ENCODE results near the gene ACAD10. TPM values are rescaled to one million over a fixed set of nuclear protein-coding genes. Genes with fewer than 3 reads are reported as not detected.

The ACAD10 gene
- total and polyA plus RNA-seq, 10 of the 15 experiments (the other 5 are each of a cell fraction or from before 2014, with no cell fraction given) = 2.9 to 21.9 (median 17.5) TPM

DNA sequence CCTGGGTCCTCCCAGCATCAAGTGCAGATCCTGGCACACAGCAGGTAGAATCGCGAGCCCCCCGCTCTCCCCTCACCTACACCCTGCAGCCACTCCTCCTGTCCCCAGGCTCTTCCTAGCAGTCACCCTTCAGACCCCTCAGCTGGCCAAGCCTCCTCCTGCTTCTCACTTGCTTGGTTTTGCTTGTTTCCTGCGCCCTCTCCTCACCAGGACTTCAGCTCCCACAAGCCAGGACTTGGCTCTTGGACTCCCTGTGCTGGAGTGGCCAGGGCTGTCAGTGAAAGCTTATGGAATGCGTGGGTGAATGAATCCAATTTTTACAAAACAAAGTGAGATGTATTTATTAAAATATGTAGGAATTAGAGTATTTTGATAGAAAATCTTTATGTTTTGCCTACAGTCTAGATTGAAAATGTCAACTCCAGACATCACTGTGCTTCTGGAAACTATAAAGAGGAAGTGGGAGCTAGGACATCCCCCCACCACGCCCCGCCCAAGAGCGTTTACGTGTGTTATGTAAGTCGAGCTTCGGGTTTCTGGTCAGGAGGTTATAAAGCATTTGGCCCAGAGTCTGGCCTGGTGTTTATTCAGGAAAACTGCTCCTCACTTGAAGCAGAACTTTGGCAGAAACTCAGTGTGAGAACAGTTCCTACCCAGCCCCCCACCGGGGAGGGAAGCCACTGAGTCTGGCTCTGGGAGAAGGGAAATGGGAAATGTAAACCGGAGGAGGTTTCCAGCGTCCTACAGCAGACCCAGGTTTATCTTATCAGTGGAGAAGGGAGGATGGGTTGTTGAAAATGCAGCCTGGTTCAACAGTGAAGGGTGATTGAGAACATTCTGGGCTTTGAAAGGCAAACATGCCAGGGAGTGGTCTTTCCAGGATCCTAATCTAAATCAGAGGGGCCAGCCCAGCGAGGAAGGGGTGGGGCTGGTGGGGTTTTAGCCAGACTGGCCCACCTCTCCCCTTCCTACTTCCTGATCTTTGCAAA is 89.6 kb downstream of the ACAD10 start:
- no peaks in the 10 kb centered on the region for H4K20me1 ChIP-seq (ENCODE audit: control insufficient read depth, insufficient read depth)
- peaks cover 34% of the 10 kb centered on the region for H3K4me1 ChIP-seq (ENCODE audit: control insufficient read depth, insufficient read depth, low read length)
- CTCF ChIA-PET = interaction anchor here (0.6 to 3.1 kb wide), 11 partner anchors 10 to 380 kb away, joined by 3 to 16 read pairs (median 4); partner anchors contain the start of genes ACAD10 and BRAP
- WGBS (ENCODE audit: insufficient coverage, insufficient replicate concordance, low lambda C conversion rate, missing lambda C conversion rate) = 13% methylated on average over 15 of the region's 15 CpGs
- peak overlapping the region; percentile 86 for H3K27ac ChIP-seq (ENCODE audit: control insufficient read depth, insufficient read depth)
- H3K4me3 ChIP-seq = peak overlapping the region; percentile 57; the same call in 1 of the 2 replicates
- H3K27me3 ChIP-seq (replicated peaks in 1 of 2; ENCODE audit: control insufficient read depth in 2 of 2, insufficient read depth in 2 of 2, low read length in 1 of 2) = no peaks in the 10 kb centered on the region
- intact Hi-C loops (cut with micrococcal nuclease; ENCODE audit: unreplicated experiment) (no loop called here), in situ Hi-C loops (cut with MboI) (no loop called here)
- H3K9me3 ChIP-seq (replicated peaks; ENCODE audit: control insufficient read depth, insufficient read depth, low read length) = no peaks in the 10 kb centered on the region
- DNase-seq (ENCODE audit: low read depth, low spot score) (peak; percentile 70), FAIRE-seq (peak; percentile 91), ATAC-seq (peak; percentile 91)
- POLR2A ChIA-PET = interaction anchor here (0.6 to 4.3 kb wide), 6 partner anchors 9 to 1362 kb away, joined by 3 to 46 read pairs (median 3); partner anchors contain the start of gene ALDH2
- no peaks in the 10 kb centered on the region for H3K36me3 ChIP-seq (ENCODE audit: control insufficient read depth in 2 of 2, insufficient read depth in 2 of 2, low read length in 1 of 2)
- H3K4me2 ChIP-seq (ENCODE audit: control insufficient read depth, insufficient read depth) = peak overlapping the region; percentile 83
- H3K9ac ChIP-seq (ENCODE audit: control insufficient read depth, insufficient read depth, low read length) = peak overlapping the region; percentile 69
- no peaks in the 10 kb centered on the region; the same call in 1 of the 2 replicates for H3K79me2 ChIP-seq (ENCODE audit: control insufficient read depth, insufficient read depth, low read length)
- RAD21 ChIA-PET (ENCODE audit: unreplicated experiment) = interaction anchor here (1.0 to 3.1 kb wide), 8 partner anchors 11 to 324 kb away, joined by 3 to 25 read pairs (median 6); no protein-coding TSS in a partner anchor
- H2AFZ ChIP-seq (ENCODE audit: control insufficient read depth, low read depth, low read length) = peak overlapping the region; percentile 69
- BruUV-seq (replicated peaks) = TSS peak; percentile 96
- SMC1A ChIA-PET (ENCODE audit: uncharacterized antibody, unreplicated experiment) = interaction anchor here (0.9 to 4.2 kb wide), 8 partner anchors 9 to 39 kb away, joined by 3 to 40 read pairs (median 6); partner anchors contain the start of gene ALDH2
- TF ChIP-seq, protein P1, sequence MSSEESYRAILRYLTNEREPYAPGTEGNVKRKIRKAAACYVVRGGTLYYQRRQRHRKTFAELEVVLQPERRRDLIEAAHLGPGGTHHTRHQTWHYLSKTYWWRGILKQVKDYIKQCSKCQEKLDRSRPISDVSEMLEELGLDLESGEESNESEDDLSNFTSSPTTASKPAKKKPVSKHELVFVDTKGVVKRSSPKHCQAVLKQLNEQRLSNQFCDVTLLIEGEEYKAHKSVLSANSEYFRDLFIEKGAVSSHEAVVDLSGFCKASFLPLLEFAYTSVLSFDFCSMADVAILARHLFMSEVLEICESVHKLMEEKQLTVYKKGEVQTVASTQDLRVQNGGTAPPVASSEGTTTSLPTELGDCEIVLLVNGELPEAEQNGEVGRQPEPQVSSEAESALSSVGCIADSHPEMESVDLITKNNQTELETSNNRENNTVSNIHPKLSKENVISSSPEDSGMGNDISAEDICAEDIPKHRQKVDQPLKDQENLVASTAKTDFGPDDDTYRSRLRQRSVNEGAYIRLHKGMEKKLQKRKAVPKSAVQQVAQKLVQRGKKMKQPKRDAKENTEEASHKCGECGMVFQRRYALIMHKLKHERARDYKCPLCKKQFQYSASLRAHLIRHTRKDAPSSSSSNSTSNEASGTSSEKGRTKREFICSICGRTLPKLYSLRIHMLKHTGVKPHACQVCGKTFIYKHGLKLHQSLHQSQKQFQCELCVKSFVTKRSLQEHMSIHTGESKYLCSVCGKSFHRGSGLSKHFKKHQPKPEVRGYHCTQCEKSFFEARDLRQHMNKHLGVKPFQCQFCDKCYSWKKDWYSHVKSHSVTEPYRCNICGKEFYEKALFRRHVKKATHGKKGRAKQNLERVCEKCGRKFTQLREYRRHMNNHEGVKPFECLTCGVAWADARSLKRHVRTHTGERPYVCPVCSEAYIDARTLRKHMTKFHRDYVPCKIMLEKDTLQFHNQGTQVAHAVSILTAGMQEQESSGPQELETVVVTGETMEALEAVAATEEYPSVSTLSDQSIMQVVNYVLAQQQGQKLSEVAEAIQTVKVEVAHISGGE (CRISPR knock-in tag; IDR thresholded peaks at IDR 0.05) = no peak
- TF ChIP-seq, protein P2, sequence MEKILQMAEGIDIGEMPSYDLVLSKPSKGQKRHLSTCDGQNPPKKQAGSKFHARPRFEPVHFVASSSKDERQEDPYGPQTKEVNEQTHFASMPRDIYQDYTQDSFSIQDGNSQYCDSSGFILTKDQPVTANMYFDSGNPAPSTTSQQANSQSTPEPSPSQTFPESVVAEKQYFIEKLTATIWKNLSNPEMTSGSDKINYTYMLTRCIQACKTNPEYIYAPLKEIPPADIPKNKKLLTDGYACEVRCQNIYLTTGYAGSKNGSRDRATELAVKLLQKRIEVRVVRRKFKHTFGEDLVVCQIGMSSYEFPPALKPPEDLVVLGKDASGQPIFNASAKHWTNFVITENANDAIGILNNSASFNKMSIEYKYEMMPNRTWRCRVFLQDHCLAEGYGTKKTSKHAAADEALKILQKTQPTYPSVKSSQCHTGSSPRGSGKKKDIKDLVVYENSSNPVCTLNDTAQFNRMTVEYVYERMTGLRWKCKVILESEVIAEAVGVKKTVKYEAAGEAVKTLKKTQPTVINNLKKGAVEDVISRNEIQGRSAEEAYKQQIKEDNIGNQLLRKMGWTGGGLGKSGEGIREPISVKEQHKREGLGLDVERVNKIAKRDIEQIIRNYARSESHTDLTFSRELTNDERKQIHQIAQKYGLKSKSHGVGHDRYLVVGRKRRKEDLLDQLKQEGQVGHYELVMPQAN (conservative IDR thresholded peaks at IDR 0.05) = no peak
- TF ChIP-seq SREBF1 (IDR thresholded peaks at IDR 0.05; ENCODE audit: low read length) = no peak
- TF ChIP-seq, protein P3, sequence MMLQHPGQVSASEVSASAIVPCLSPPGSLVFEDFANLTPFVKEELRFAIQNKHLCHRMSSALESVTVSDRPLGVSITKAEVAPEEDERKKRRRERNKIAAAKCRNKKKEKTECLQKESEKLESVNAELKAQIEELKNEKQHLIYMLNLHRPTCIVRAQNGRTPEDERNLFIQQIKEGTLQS (IDR thresholded peaks at IDR 0.05; ENCODE audit: borderline replicate concordance, extremely low read depth, low read depth, low read length) = no peak
- no peak for TF ChIP-seq FOXM1 (IDR thresholded peaks at IDR 0.05; ENCODE audit: low read depth, low read length)
- no peak for TF ChIP-seq WRNIP1 (IDR thresholded peaks at IDR 0.05; ENCODE audit: borderline replicate concordance, low read depth, low read length)
- TF ChIP-seq NRF1 (conservative IDR thresholded peaks at IDR 0.05; ENCODE audit: low read depth, low read length) = no peak
- TF ChIP-seq, protein P4, sequence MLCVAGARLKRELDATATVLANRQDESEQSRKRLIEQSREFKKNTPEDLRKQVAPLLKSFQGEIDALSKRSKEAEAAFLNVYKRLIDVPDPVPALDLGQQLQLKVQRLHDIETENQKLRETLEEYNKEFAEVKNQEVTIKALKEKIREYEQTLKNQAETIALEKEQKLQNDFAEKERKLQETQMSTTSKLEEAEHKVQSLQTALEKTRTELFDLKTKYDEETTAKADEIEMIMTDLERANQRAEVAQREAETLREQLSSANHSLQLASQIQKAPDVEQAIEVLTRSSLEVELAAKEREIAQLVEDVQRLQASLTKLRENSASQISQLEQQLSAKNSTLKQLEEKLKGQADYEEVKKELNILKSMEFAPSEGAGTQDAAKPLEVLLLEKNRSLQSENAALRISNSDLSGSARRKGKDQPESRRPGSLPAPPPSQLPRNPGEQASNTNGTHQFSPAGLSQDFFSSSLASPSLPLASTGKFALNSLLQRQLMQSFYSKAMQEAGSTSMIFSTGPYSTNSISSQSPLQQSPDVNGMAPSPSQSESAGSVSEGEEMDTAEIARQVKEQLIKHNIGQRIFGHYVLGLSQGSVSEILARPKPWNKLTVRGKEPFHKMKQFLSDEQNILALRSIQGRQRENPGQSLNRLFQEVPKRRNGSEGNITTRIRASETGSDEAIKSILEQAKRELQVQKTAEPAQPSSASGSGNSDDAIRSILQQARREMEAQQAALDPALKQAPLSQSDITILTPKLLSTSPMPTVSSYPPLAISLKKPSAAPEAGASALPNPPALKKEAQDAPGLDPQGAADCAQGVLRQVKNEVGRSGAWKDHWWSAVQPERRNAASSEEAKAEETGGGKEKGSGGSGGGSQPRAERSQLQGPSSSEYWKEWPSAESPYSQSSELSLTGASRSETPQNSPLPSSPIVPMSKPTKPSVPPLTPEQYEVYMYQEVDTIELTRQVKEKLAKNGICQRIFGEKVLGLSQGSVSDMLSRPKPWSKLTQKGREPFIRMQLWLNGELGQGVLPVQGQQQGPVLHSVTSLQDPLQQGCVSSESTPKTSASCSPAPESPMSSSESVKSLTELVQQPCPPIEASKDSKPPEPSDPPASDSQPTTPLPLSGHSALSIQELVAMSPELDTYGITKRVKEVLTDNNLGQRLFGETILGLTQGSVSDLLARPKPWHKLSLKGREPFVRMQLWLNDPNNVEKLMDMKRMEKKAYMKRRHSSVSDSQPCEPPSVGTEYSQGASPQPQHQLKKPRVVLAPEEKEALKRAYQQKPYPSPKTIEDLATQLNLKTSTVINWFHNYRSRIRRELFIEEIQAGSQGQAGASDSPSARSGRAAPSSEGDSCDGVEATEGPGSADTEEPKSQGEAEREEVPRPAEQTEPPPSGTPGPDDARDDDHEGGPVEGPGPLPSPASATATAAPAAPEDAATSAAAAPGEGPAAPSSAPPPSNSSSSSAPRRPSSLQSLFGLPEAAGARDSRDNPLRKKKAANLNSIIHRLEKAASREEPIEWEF (IDR thresholded peaks at IDR 0.05; ENCODE audit: insufficient replicate concordance, low read depth, low read length) = no peak
